SW480 (cell line): ENCODE measurements around the gene KLHDC1.
"Not testable (repeated sequence)": the region's sequence is repeated elsewhere in the genome, so short reads cannot be mapped to it uniquely, and the experiment has no call there.

Experiments used
- DNase-seq: peaks from one replicate; pipeline ENCODE4 v3.0.0-alpha.2; 2016; ENCODE audit warnings: low spot score

Gene KLHDC1

GRCh38 chr14:49727171-49727570 lies 34.3 kb downstream of the KLHDC1 start:
- no peak for DNase-seq

GRCh38 chr14:49732896-49733295 lies 40.0 kb downstream of the KLHDC1 start:
- DNase-seq: no peak

GRCh38 chr14:49733836-49734235 lies 40.9 kb downstream of the KLHDC1 start:
- DNase-seq: no peak

GRCh38 chr14:49735669-49736068 lies 42.7 kb downstream of the KLHDC1 start:
- DNase-seq: not testable (repeated sequence)

GRCh38 chr14:49745191-49745590 lies 52.3 kb downstream of the KLHDC1 start:
- DNase-seq: no peak

- not testable (repeated sequence) for DNase-seq
These were observed 53.6 kb downstream of the KLHDC1 start for GRCh38 chr14:49746476-49746875.

- no peak for DNase-seq
These were observed 61.7 kb downstream of the KLHDC1 start for GRCh38 chr14:49754570-49755097.

- no peak for DNase-seq
These were observed 62.5 kb downstream of the KLHDC1 start for GRCh38 chr14:49755378-49755777.

GRCh38 chr14:49761839-49762551 lies 69.1 kb downstream of the KLHDC1 start:
- DNase-seq: no peak

- peak; percentile 3 for DNase-seq
These were observed 73.9 kb downstream of the KLHDC1 start for GRCh38 chr14:49766839-49767238.

- DNase-seq: no peak
These were observed 74.3 kb downstream of the KLHDC1 start for GRCh38 chr14:49767270-49767570.

GRCh38 chr14:49767571-49768300 lies 74.8 kb downstream of the KLHDC1 start, which contains the start of gene KLHDC2:
Gene KLHDC2, plus strand, starts transcription at chr14:49768153. Its CDS starts 316 bp downstream, at chr14:49768469.
- DNase-seq: peak; percentile 89

- DNase-seq: peak; percentile 70
These were observed 75.6 kb downstream of the KLHDC1 start for GRCh38 chr14:49768301-49769121.

GRCh38 chr14:49769171-49769570 lies 76.3 kb downstream of the KLHDC1 start:
- peak; percentile 27 for DNase-seq

- DNase-seq: no peak
These were observed 76.8 kb downstream of the KLHDC1 start for GRCh38 chr14:49769581-49770211.

- peak; percentile 75 for DNase-seq
These were observed 77.4 kb downstream of the KLHDC1 start for GRCh38 chr14:49770212-49770817.

- not testable (repeated sequence) for DNase-seq
These were observed 78.8 kb downstream of the KLHDC1 start for GRCh38 chr14:49771691-49772090.

GRCh38 chr14:49774106-49774505 lies 81.2 kb downstream of the KLHDC1 start:
- DNase-seq: no peak

GRCh38 chr14:49778421-49778820 lies 85.5 kb downstream of the KLHDC1 start:
- no peak for DNase-seq

- DNase-seq: not testable (repeated sequence)
These were observed 88.1 kb downstream of the KLHDC1 start for GRCh38 chr14:49781040-49781439.

- no peak for DNase-seq
These were observed 90.6 kb downstream of the KLHDC1 start for GRCh38 chr14:49783394-49784014.
